Muscle of arm (tissue), 14 donors: ENCODE measurements around the gene PRR11. TPM values are rescaled to one million over a fixed set of nuclear protein-coding genes. Genes with fewer than 3 reads are reported as not detected.
A peak's percentile ranks its signal among the peaks of the same experiment; 100 is the strongest.
"Not testable (repeated sequence)": the region's sequence is repeated elsewhere in the genome, so short reads cannot be mapped to it uniquely, and the experiment has no call there.

Experiments
- DNase-seq: peaks from one replicate; pipeline ENCODE4 v3.0.0-alpha.2; 2013
- long read RNA-seq, 11 donors: transcript quantifications; one replicate each; lab custom pipeline, GENCODE V29; 2026
- polyA plus RNA-seq, 12 donors: library from polyadenylated mRNA; unstranded; fragments of 120-200 nt; gene quantifications; one replicate each; pipeline ENCODE4 v1.2.1, GENCODE V29; 2013; ENCODE audit not compliant: insufficient read length in 12 of 12

The PRR11 gene
- polyA plus RNA-seq, result 10 to 100 TPM in 10 of 12 donors, 1 to 10 TPM in 1, not detected in 1; 8.8 to 23.9 (median 14.6) TPM
- long read RNA-seq, donor 1, partial matches to known transcripts, result 0 of 2 reads
- long read RNA-seq, donor 1, other reads (novel, unspliced or antisense), result 0 of 2 reads
- long read RNA-seq, donor 2, partial matches to known transcripts, result 0 of 1 reads
- long read RNA-seq, donor 2, other reads (novel, unspliced or antisense), result 0 of 1 reads
- long read RNA-seq, donor 3, result 0 reads
- long read RNA-seq, donor 4, partial matches to known transcripts, result 0 of 1 reads
- long read RNA-seq, donor 4, other reads (novel, unspliced or antisense), result 0 of 1 reads
- long read RNA-seq, donor 5, partial matches to known transcripts, result 0 of 1 reads
- long read RNA-seq, donor 5, other reads (novel, unspliced or antisense), result 0 of 1 reads
- long read RNA-seq, donor 6, partial matches to known transcripts, result 0 of 1 reads
- long read RNA-seq, donor 6, other reads (novel, unspliced or antisense), result 0 of 1 reads
- long read RNA-seq, donor 7, result 0 reads
- long read RNA-seq, donor 8, result 0 reads
- long read RNA-seq, donor 9, result 0 reads
- long read RNA-seq, donor 10, result 0 reads
- long read RNA-seq, donor 11, result 0 reads

GRCh38 chr17:59155439-59156177, at the start of gene PRR11:
Gene PRR11 (plus strand): TSS chr17:59155746. CDS start chr17:59169753, 14,007 bp downstream.
- peak; percentile 9 for DNase-seq

- peak; percentile 35 for DNase-seq
Observed at GRCh38 chr17:59105852-59106462, 49.6 kb upstream of the PRR11 start.

DNA sequence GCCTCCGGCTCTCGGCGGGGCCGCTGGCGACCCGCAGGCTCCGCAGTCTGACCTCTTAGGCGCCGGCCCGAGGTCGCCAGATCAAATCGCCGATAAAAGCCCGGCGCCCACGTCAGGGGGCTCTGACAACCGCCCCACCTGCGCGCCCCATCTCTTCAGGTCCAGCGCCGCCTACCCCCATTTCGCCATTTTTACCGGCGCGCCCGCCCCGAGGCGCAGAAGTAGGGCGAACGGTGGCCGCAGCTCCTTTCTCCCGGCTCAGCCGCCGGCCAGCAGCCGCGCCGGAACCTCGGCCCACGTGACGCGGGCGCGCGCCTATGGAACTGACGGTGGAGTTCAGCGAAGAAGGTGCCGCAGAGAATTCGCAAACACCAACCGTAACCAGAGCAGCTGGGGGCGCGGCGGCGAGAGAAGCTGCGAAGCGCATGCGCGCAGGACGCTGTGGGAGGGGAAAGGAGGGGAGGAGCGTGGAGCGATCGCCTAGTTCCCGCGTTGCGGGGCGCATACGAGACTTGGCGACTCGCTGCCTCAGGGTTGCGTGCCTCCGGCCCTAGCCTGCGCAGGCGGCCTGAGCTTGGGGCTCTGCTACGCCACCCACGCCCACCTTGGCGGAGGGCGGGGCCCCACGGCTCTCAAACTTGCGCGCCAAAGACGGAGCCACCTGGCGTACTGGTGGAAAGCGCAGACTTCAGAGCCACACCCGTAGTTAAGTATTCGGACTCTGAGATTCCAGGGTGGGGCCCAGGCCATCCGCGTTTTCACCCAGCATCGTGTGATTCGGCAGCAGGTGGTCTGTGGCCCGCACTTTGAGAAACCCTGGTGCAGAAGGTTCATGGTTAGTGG, 48.9 kb upstream of the PRR11 start, which contains the start of gene TRIM37:
Gene TRIM37, minus strand, starts transcription at position 418 of the 843 bp plus-strand sequence. CDS start 419 bp downstream, outside the sequence.
- peak; percentile 99 for DNase-seq

DNA sequence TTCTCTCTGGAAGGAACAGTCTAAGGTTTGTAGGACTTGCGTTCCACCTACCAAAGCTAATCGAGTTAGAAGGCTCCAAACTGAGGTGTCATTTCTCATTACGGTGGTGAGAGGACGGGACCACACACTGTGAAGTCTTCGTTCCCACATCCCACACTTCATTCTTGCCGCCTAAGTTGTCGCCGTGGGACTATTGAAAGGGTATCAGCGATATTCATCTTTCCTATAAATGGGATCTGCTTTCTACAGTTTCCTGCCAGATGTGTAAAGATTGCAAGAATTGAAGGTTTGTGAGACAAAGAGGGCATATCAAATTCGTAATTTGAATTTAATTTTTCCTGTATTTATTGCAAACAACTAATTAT, 48.3 kb upstream of the PRR11 start:
- no peak for DNase-seq

- DNase-seq, result no peak
Observed at GRCh38 chr17:59108400-59109102, 47.0 kb upstream of the PRR11 start.

DNA sequence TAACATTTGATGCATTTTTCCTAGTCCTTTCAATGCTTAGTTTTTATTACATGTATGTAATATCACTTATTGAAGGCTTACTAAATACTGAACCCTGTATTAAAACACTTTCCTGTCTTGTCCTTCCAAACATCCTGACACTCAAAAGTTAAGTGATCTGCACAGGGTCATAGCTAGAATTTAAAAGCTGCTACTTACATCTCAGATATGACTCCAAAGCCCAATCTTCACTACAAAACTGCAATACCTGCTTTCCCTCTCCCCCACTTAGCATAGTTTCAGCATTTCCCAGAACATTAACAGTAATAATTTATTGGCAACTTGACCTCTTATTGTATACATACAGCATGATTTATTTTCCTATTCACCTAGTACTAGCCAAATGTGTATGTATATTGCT, 44.6 kb upstream of the PRR11 start:
- DNase-seq, result no peak

- no peak for DNase-seq
Observed at GRCh38 chr17:59111539-59111938, 44.0 kb upstream of the PRR11 start.

DNA sequence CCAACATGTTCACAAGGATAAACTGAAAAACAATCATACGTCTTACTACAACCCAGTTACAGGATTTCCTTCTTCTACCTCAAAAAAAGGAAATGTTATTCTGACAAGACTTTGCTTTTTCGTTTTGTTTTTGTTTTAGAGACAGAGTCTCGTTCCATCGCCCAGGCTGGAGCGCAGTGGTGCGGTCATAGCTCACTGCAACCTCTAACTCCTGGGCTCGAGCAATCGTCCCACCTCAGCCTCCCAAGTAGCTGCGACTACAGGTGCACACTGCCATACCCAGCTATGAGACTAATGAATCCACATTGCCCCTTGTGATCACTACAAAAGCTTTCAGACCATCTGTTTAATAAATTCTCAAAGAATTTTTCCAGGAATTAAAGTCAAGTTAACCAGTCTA, 40.1 kb upstream of the PRR11 start:
- no peak for DNase-seq

- no peak for DNase-seq
Observed at GRCh38 chr17:59121901-59122480, 33.6 kb upstream of the PRR11 start.

- DNase-seq, result no peak
Observed at GRCh38 chr17:59124665-59125064, 30.9 kb upstream of the PRR11 start.

DNA sequence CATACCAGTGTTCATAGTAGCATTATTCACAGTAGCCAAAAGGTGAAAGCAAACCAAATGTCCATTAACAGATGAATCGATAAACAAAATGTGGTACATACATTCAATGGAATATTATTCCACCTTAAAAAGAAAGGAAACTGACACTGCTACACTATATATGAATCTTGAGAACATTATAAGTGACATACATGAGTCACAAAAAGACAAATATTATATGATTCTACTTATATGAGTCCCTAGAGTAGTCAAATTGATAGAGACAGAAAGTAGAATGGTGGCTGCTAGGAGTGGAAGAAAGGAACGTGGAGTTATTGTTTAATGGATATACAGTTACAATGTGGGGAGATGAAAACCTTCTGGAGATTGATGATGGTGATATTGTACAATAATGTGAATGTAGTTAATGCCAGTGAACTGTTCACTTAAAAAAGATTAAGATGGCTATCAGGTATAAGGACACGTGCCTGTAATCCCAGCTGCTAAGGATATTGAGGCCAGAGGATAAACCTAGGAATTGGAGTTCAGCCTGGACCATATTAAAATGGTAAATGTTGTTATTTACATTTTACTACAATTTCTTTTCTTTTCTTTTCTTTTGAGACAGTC, 28.6 kb upstream of the PRR11 start:
- DNase-seq, result no peak

DNA sequence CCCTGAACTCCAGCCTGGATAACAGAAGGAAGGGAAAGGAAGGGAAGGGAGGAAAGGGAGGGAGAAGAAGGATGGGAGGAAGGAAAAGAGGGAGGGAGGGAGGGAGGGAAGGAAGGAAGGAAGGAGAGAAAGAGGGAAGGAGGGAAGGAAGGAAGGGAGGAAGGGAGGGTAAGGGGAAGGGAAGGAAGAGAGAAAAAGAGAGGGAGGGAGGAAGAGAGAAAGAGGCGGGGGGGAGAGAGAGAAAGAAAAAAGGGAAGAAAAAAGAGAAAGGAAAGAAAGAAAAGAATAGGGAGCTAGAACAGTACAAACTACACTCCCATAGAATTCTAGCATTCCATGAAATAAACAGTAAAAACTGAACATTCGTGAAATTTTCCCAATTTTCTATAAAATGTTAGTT, 25.7 kb upstream of the PRR11 start:
- DNase-seq, result no peak

- DNase-seq, result no peak
Observed at GRCh38 chr17:59131131-59131530, 24.4 kb upstream of the PRR11 start.

DNA sequence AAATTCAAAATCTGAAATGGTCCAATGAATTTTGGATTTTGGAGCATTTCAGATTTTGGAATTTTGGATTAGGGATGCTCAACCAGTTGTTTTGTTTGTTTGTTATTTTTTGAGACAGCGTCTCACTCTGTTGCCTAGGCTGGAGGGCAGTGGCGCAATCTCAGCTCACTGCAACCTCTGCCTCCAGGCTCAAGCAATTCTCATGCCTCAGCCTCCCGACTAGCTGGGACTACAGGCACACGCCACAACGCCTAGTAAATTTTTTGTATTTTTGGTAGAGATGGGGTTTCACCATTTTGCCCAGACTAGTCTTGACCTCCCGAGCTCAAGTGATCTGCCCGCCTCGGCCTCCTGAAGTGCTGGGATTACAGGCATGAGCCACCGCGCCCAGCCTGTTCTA, 17.2 kb upstream of the PRR11 start:
- DNase-seq, result not testable (repeated sequence)

DNA sequence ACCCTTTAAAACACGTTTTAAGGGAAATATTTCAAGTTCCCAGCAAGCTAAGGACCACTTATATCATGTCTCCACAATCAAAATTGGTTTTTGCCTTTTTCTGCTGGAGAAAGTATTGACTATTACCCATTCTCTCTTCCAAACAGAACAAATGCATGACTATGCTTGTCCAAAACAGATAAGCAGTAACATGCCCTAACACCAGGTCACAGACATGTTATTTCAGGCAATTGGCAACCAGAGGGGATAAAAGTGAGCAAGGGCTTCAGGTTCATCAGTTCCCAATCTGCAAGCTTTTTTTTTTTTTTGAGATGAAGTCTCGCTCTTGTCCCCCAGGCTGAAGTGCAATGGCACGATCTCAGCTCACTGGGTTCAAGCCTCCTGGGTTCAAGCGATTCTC, 15.6 kb upstream of the PRR11 start:
- DNase-seq, result no peak

DNA sequence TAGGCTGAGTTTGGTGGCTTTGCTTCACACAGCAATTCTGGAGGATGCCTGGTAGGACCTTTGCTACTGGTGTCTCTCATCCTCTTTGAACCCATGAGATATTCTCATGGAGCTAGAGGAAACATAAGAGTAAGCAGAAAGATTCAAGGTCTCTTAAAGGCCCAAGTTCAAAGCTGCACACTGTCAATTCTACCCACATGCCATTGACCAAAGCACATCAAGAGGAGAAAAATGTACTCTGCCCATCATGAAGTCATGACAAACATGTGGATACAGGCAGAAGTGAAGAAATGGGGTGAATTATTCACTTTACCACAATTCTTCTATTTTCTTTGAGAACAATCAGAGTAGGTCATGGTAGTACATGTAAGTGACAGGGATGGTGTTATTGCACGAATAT, 13.7 kb upstream of the PRR11 start:
- DNase-seq, result no peak

DNA sequence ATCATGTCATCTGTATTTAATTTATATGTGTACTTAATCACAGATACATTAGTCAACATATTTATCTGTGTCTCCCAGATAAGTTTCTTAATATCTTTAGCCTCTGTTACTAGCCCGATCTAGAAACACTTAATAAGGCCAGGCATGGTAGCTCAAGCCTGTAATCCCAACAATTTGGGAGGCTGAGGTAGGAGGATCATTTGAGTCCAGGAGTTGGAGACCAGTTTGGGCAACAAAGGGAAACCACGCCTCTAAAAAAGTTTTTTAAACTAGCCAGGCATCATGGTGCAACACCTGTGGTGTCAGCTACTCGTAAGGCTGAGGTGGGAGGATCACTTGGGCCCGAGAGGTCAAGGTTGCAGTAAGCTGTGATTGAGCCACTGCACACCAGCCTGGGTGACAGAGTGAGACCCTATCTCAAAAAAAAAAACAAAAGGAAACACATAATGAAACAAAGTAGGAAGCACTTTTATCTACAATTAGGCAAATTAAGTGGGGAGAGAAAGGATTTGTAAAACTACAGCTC, 9.9 kb upstream of the PRR11 start:
- no peak for DNase-seq

GRCh38 chr17:59149051-59149450, 6.5 kb upstream of the PRR11 start:
- DNase-seq, result no peak

GRCh38 chr17:59149841-59150511, 5.6 kb upstream of the PRR11 start:
- no peak for DNase-seq
